ENCODE results near the gene FAM237B. TPM values are rescaled to one million over a fixed set of nuclear protein-coding genes. Genes with fewer than 3 reads are reported as not detected.

Gene FAM237B
- total and polyA plus RNA-seq, 9 of the 15 experiments (the other 6 are each of a cell fraction or from before 2014, with no cell fraction given), result not detected

DNA sequence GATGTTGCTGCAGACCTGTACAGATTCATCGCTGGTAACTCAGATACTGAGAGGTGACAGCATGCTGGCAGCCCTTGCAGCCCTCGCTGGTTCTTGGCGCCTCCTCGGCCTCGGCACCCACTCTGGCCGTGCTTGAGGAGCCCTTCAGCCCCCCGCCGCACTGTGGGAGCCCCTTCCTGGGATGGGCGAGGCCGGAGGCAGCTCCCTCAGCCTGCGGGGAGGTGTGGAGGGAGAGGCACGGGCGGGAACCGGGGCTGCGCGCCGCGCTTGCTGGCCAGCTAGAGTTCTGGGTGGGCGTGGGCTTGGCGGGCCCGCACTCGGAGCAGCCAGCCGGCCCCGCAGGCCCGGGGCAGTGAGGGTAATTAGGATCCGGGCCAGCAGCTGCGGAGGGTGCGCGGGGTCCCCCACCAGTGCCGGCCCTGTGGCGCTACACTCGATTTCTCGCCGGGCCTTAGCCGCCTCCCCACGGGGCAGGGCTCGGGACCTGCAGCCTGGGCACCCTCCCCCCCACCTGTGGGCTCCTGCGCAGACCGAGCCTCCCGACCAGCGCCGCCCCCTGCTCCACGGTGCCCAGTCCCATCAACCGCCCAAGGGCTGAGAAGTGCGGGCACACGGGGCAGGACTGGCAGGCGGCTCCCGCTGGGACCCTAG lies 13.2 kb upstream of the FAM237B start:
- POLR2A ChIA-PET, result no interaction called here
- ATAC-seq (no peak), FAIRE-seq (no peak), DNase-seq (ENCODE audit: extremely low read depth in 1 of 4, low spot score in 3 of 4) (no peak)
- CTCF ChIA-PET (ENCODE audit: low intra/inter-chr PET ratio), result no interaction called here
- TF ChIP-seq TOE1 (IDR thresholded peaks at IDR 0.05; ENCODE audit: borderline replicate concordance) (no peak), TOE1 (CRISPR knock-in tag; IDR thresholded peaks at IDR 0.05; ENCODE audit: borderline replicate concordance, low read depth) (no peak)
- intact Hi-C loops (cut with micrococcal nuclease) (no loop called here), in situ Hi-C loops (cut with MboI) (no loop called here)
- Histone ChIP-seq H3K4me2 (ENCODE audit: insufficient read depth, low read length) (no peak overlapping the region), H3K79me2 (ENCODE audit: control insufficient read depth, insufficient read depth, low read length) (no peaks in the 10 kb centered on the region), H4K20me1 (replicated peaks; ENCODE audit: control insufficient read depth, insufficient read depth, low read length) (no peaks in the 10 kb centered on the region), H3K9me1 (ENCODE audit: control insufficient read depth, insufficient read depth, low read length) (no peaks in the 10 kb centered on the region), H3K9ac (ENCODE audit: insufficient read depth in 1 of 2, low read depth in 2 of 2, low read length in 2 of 2) (no peak overlapping the region), H3K4me3 (no peak overlapping the region), H3K36me3 (ENCODE audit: control insufficient read depth, insufficient read depth, low read length) (no peaks in the 10 kb centered on the region), H3K27ac (ENCODE audit: extremely low read depth, low read depth, low read length) (no peak overlapping the region), H3K4me1 (replicated peaks in 1 of 2; ENCODE audit: control insufficient read depth in 2 of 2, insufficient read depth in 2 of 2, low read length in 2 of 2) (no peaks in the 10 kb centered on the region; a peak in 2 of 5 replicates), H3K27me3 (ENCODE audit: control insufficient read depth in 2 of 2, insufficient read depth in 2 of 2, low read length in 2 of 2) (peaks cover 3 to 9% of the 10 kb centered on the region in 2 experiments; a peak in 4 of 5 replicates), H3K9me3 (replicated peaks; ENCODE audit: control insufficient read depth, insufficient read depth, low read depth, low read length) (no peaks in the 10 kb centered on the region), H2AFZ (ENCODE audit: low read depth, low read length) (no peak overlapping the region; the same call in 1 of the 2 replicates)
- BruUV-seq (replicated peaks), result no TSS peak
- 50% methylated on average over 29 of the region's 48 CpGs for WGBS (ENCODE audit: insufficient coverage, low coverage, missing lambda C conversion rate)

- intact Hi-C loops (cut with micrococcal nuclease), result no loop called here
- no peak for TF ChIP-seq CC2D1A (IDR thresholded peaks at IDR 0.05)
- no peak for TF ChIP-seq SFPQ (IDR thresholded peaks at IDR 0.05; ENCODE audit: low read depth, low read length)
- TF ChIP-seq HNRNPK (IDR thresholded peaks at IDR 0.05; ENCODE audit: low read depth, low read length, poor library complexity, severe bottlenecking), result peak; percentile 87
- TF ChIP-seq NR1H2 (CRISPR knock-in tag; IDR thresholded peaks at IDR 0.05), result no peak
- no peak for TF ChIP-seq ASH1L (IDR thresholded peaks at IDR 0.05; ENCODE audit: borderline replicate concordance, low read depth, partially characterized antibody)
- no peak for TF ChIP-seq TFE3 (CRISPR knock-in tag; IDR thresholded peaks at IDR 0.05)
- no peak for TF ChIP-seq XRCC3 (IDR thresholded peaks at IDR 0.05)
Measured at GRCh38 chr7:90326500-90326899, 5.4 kb upstream of the FAM237B start.

More at GRCh38 chr7:90326500-90326899, 5.4 kb upstream of the FAM237B start:
- Histone ChIP-seq H3K9me3 (replicated peaks; ENCODE audit: control insufficient read depth, insufficient read depth, low read depth, low read length) (no peaks in the 10 kb centered on the region), H3K9ac (ENCODE audit: insufficient read depth in 1 of 2, low read depth in 2 of 2, low read length in 2 of 2) (no peak overlapping the region), H3K4me1 (replicated peaks in 1 of 2; ENCODE audit: control insufficient read depth in 2 of 2, insufficient read depth in 2 of 2, low read length in 2 of 2) (no peaks in the 10 kb centered on the region), H3K27me3 (ENCODE audit: control insufficient read depth in 2 of 2, insufficient read depth in 2 of 2, low read length in 2 of 2) (peaks cover 5 to 18% of the 10 kb centered on the region in 2 experiments; a peak in 4 of 5 replicates), H3K9me1 (ENCODE audit: control insufficient read depth, insufficient read depth, low read length) (no peaks in the 10 kb centered on the region), H2AFZ (ENCODE audit: low read depth, low read length) (no peak overlapping the region), H3K27ac (ENCODE audit: extremely low read depth, low read depth, low read length) (no peak overlapping the region), H3K36me3 (ENCODE audit: control insufficient read depth, insufficient read depth, low read length) (no peaks in the 10 kb centered on the region), H3K4me2 (ENCODE audit: insufficient read depth, low read length) (no peak overlapping the region), H4K20me1 (replicated peaks; ENCODE audit: control insufficient read depth, insufficient read depth, low read length) (no peaks in the 10 kb centered on the region), H3K4me3 (no peak overlapping the region), H3K79me2 (ENCODE audit: control insufficient read depth, insufficient read depth, low read length) (no peaks in the 10 kb centered on the region)
- CTCF ChIA-PET (ENCODE audit: low intra/inter-chr PET ratio), result no interaction called here
- WGBS (ENCODE audit: insufficient coverage, low coverage, missing lambda C conversion rate), result no CpG with 5 or more reads among the region's 1 CpG
- DNase-seq (ENCODE audit: extremely low read depth in 1 of 4, low spot score in 3 of 4) (no peak), ATAC-seq (no peak), FAIRE-seq (no peak)
- POLR2A ChIA-PET, result interaction anchor here (0.6 kb wide), 1 partner anchor 967 kb away, joined by 3 read pairs; no protein-coding TSS in a partner anchor
- no TSS peak for BruUV-seq (replicated peaks)
- in situ Hi-C loops (cut with MboI), result no loop called here
